K562 (cell line): ENCODE measurements around the gene TPBGL. TPM values are rescaled to one million over a fixed set of nuclear protein-coding genes. Genes with fewer than 3 reads are reported as not detected.

Source experiments
- ATAC-seq: fragments of 200-7000 bp; cut with Tn5 transposase; 3 replicates; pipeline ENCODE4 v1.9.1; 2020; ENCODE audit warnings: moderate library complexity
- BruUV-seq: library from RNA; stranded (reverse); fragments of 400-500 nt; replicated peaks from 2 replicates; lab custom pipeline; 2021; lab: Mats Ljungman, UMichigan
- CTCF ChIA-PET: fragments of 300-600 bp; formaldehyde crosslinking; extraction: SDS; loops from one replicate; lab custom pipeline; 2021; ENCODE audit warnings: low intra/inter-chr PET ratio; lab: Yijun Ruan, JAX
- POLR2A ChIA-PET: fragments of 300-600, 350-650 bp; sonication (Branson Sonifier 250); formaldehyde crosslinking; extraction: SDS; loops from one replicate; lab custom pipeline; 2021; ENCODE audit warnings: antibody characterized with exemption, inconsistent platforms; lab: Yijun Ruan, JAX
- DNase-seq, 4 experiments: peaks; one replicate each; pipeline versions ENCODE4 v3.0.0 to v3.0.0-alpha.2; 2011 to 2018; ENCODE audit warnings: low spot score in 3 of 4, mixed read lengths in 3 of 4; ENCODE audit errors: extremely low read depth in 1 of 4
- FAIRE-seq: peaks from 2 replicates; lab custom pipeline; 2011; peaks lifted over from hg19 to GRCh38; lab: Jason Lieb, UNC
- H2AFZ ChIP-seq: 2 replicates; pipeline ENCODE4 v1.6.0; 2011; ENCODE audit warnings: low read depth, low read length, control low read depth, inconsistent platforms
- H3K27ac ChIP-seq: fragments of 200-600 bp; 3 replicates; pipeline ENCODE4 v1.8.0; 2011; ENCODE audit warnings: low read depth, mild to moderate bottlenecking, control low read depth, inconsistent platforms, low read length, moderate library complexity, mixed read lengths; ENCODE audit errors: extremely low read depth
- H3K27me3 ChIP-seq, 2 experiments: fragments of 300-600 bp in 1 of 2; 2 replicates in 1 of 2; 3 replicates in 1 of 2; pipeline versions ENCODE4 v1.6.0 to v1.8.0; 2011; ENCODE audit warnings: inconsistent platforms in 2 of 2, low read length in 2 of 2, mild to moderate bottlenecking in 1 of 2, mixed read lengths in 1 of 2, moderate library complexity in 1 of 2; ENCODE audit not compliant: control insufficient read depth in 2 of 2, insufficient read depth in 2 of 2
- H3K36me3 ChIP-seq: fragments of 300-600 bp; 3 replicates; pipeline ENCODE4 v1.8.0; 2011; ENCODE audit warnings: mild to moderate bottlenecking, low read length, inconsistent platforms; ENCODE audit not compliant: control insufficient read depth, insufficient read depth
- H3K4me1 ChIP-seq, 2 experiments: fragments of 200-600 bp in 1 of 2; replicated peaks in 1 of 2; 2 replicates in 1 of 2; 3 replicates in 1 of 2; pipeline versions ENCODE4 v1.5.1 to v1.8.0; 2011; ENCODE audit warnings: inconsistent platforms in 2 of 2, low read length in 2 of 2, mild to moderate bottlenecking in 1 of 2, mixed read lengths in 1 of 2, moderate library complexity in 1 of 2; ENCODE audit not compliant: control insufficient read depth in 2 of 2, insufficient read depth in 2 of 2
- H3K4me2 ChIP-seq: 2 replicates; pipeline ENCODE4 v1.6.1; 2011; ENCODE audit warnings: low read length, control low read depth, inconsistent platforms, mixed read lengths; ENCODE audit not compliant: insufficient read depth
- H3K4me3 ChIP-seq: fragments of 200-600 bp; sonication (generic), shearing (Covaris generic); 2 replicates; pipeline ENCODE4 v1.5.1; 2016; ENCODE audit warnings: control low read depth, inconsistent platforms
- H3K79me2 ChIP-seq: fragments of 200-600 bp; 3 replicates; pipeline ENCODE4 v1.8.0; 2011; ENCODE audit warnings: low read length, inconsistent platforms; ENCODE audit not compliant: control insufficient read depth, insufficient read depth
- H3K9ac ChIP-seq, 2 experiments: 2 replicates each; pipeline versions ENCODE4 v1.6.0 to v1.6.1; 2011; ENCODE audit warnings: low read depth in 2 of 2, low read length in 2 of 2, control low read depth in 1 of 2, inconsistent platforms in 1 of 2, mild to moderate bottlenecking in 1 of 2, mixed read lengths in 1 of 2; ENCODE audit not compliant: insufficient read depth in 1 of 2
- H3K9me1 ChIP-seq: one replicate; pipeline ENCODE4 v1.6.0; 2011; ENCODE audit warnings: inconsistent platforms, mild to moderate bottlenecking, low read length, moderate library complexity; ENCODE audit not compliant: control insufficient read depth, insufficient read depth
- H3K9me3 ChIP-seq: replicated peaks from 2 replicates; pipeline ENCODE4 v1.5.1; 2011; ENCODE audit warnings: low read depth, low read length, inconsistent platforms; ENCODE audit not compliant: control insufficient read depth, insufficient read depth
- H4K20me1 ChIP-seq: replicated peaks from 2 replicates; pipeline ENCODE4 v1.6.1; 2011; ENCODE audit warnings: low read length, inconsistent platforms, mixed read lengths; ENCODE audit not compliant: control insufficient read depth, insufficient read depth
- CEBPG ChIP-seq, 3 experiments: fragments of 200-800 bp in 1 of 3; sonication (Bioruptor generic) in 1 of 3; sonication (generic) in 1 of 3; formaldehyde crosslinking in 1 of 3; IDR thresholded peaks in 2 of 3; conservative IDR thresholded peaks in 1 of 3; 2 replicates each; pipeline versions ENCODE4 v1.6.1 to v1.8.0; 2016 to 2022; ENCODE audit warnings: missing compliant biosample characterization in 2 of 3, missing genetic modification characterization in 2 of 3, mild to moderate bottlenecking in 1 of 3, missing genetic modification reagents in 1 of 3
- EZH2 ChIP-seq: IDR thresholded peaks from 2 replicates; pipeline ENCODE4 v1.6.1; 2012; ENCODE audit warnings: low read depth, mild to moderate bottlenecking, inconsistent platforms, low read length, borderline replicate concordance
- HSF4 ChIP-seq: fragments of 250-450 bp; sonication (Bioruptor Pico); IDR thresholded peaks from 2 replicates; pipeline ENCODE4 v2.1.2; 2022; ENCODE audit warnings: mild to moderate bottlenecking, moderate library complexity, borderline replicate concordance
- NRF1 ChIP-seq, 2 experiments: fragments of 450-650 bp; IDR thresholded peaks in 1 of 2; conservative IDR thresholded peaks in 1 of 2; 2 replicates each; pipeline ENCODE4 v1.6.1; 2014; ENCODE audit warnings: mild to moderate bottlenecking in 2 of 2
- POLR2AphosphoS2 ChIP-seq: IDR thresholded peaks from 2 replicates; pipeline ENCODE4 v1.6.1; 2012; ENCODE audit warnings: low read length, improper control_type of control experiment
- POLR2G ChIP-seq: fragments of 200-400 bp; formaldehyde crosslinking; IDR thresholded peaks from 2 replicates; pipeline ENCODE4 v1.6.1; 2017; ENCODE audit warnings: low read depth, mild to moderate bottlenecking, antibody characterized with exemption, low read length, moderate library complexity
- TFE3 ChIP-seq: fragments of 450-650 bp; formaldehyde crosslinking; IDR thresholded peaks from 2 replicates; pipeline ENCODE4 v1.4.0; 2020; ENCODE audit warnings: mild to moderate bottlenecking, mixed read lengths
- WGBS: fragments of 100-300 bp; shearing (Covaris generic); methylation state at CpG from one replicate; pipeline ENCODE4 v1.1.6; 2016; ENCODE audit warnings: low coverage, mixed read lengths; ENCODE audit not compliant: insufficient coverage; ENCODE audit errors: missing lambda C conversion rate; 5-methylcytosine and 5-hydroxymethylcytosine counted together
- in situ Hi-C: fragments of 300-500 bp; cut with MboI; formaldehyde crosslinking; loops from 4 replicates; pipeline ENCODE4 v1.15.0; 2018; ENCODE audit warnings: inconsistent platforms, mixed read lengths
- intact Hi-C: fragments of 100-400 bp; cut with micrococcal nuclease; formaldehyde crosslinking; loops from 2 replicates; pipeline ENCODE4 v1.14.2; 2022
- polyA plus RNA-seq, 8 experiments: library from polyadenylated mRNA; depleted of rRNA in 4 of 8; stranded (reverse) in 5 of 8; unstranded in 3 of 8; fragments of >200 nt; fragmentation: Nextera tagmentation in 2 of 8; fragmentation: Illumina TruSeq in 1 of 8; extraction: Ambion mirVana in 2 of 8; extraction: Trizol in 1 of 8; gene quantifications; 2 replicates each; pipeline versions ENCODE4 v1.2.1 to v1.2.3, GENCODE V29; 2011 to 2014; ENCODE audit warnings: inconsistent platforms in 1 of 8, missing spikeins in 1 of 8
- total RNA-seq, 7 experiments: library from RNA; depleted of rRNA in 6 of 7; stranded (reverse); fragments of >200 nt in 6 of 7; fragmentation: Illumina TruSeq in 2 of 7; extraction: Trizol in 2 of 7; gene quantifications; 2 replicates each; pipeline versions ENCODE4 v1.2.1 to v1.2.3, GENCODE V29; 2011 to 2021; ENCODE audit warnings: low replicate concordance in 1 of 7

TPBGL gene
- total and polyA plus RNA-seq, 9 of the 15 experiments (the other 6 are each of a cell fraction or from before 2014, with no cell fraction given) = 0.04 to 0.11 (median 0.06) TPM; not detected in 6

GRCh38 chr11:75262961-75263852 lies 22.6 kb downstream of the TPBGL start (continued):
- no peak for TF ChIP-seq HSF4
- TF ChIP-seq TFE3 (CRISPR knock-in tag) = no peak

GRCh38 chr11:75263944-75264349 lies 23.4 kb downstream of the TPBGL start:
- Histone ChIP-seq H3K9ac (no peak overlapping the region), H3K4me2 (no peak overlapping the region), H3K4me3 (no peak overlapping the region), H3K9me3 (no peaks in the 10 kb centered on the region), H3K4me1 (peaks cover 0 to 11% of the 10 kb centered on the region in 2 experiments; a peak in 2 of 5 replicates), H3K79me2 (no peaks in the 10 kb centered on the region), H3K27me3 (no peaks in the 10 kb centered on the region), H3K9me1 (peaks cover 6% of the 10 kb centered on the region), H2AFZ (no peak overlapping the region), H3K27ac (no peak overlapping the region), H3K36me3 (peaks cover 19% of the 10 kb centered on the region; the same call in 1 of the 3 replicates), H4K20me1 (peaks cover 11% of the 10 kb centered on the region; the same call in 1 of the 2 replicates)
- no peak for FAIRE-seq
- ATAC-seq = peak; percentile 45
- TF ChIP-seq POLR2AphosphoS2 = 0 out of 2 replicates have a peak, but pooled peaks have one; percentile 35
- peak; percentile 56 to 66 for TF ChIP-seq NRF1 (conservative IDR thresholded peaks at IDR 0.05 in 1 of 2, IDR thresholded peaks at IDR 0.05 in 1 of 2)
- peak; percentile 33; the same call in 1 of the 2 replicates for TF ChIP-seq POLR2G
- no peak for TF ChIP-seq EZH2
- peak; percentile 66; the same call in 1 of the 2 replicates for TF ChIP-seq CEBPG (CRISPR knock-in tag; IDR thresholded peaks at IDR 0.05)
- TF ChIP-seq CEBPG (tag; conservative IDR thresholded peaks at IDR 0.05 in 1 of 2, IDR thresholded peaks at IDR 0.05 in 1 of 2) = peak in 1 of 2 experiments; percentile 41; a peak in 1 of 4 replicates
- intact Hi-C loops = no loop called here
- 59% methylated on average over 4 of the region's 4 CpGs for WGBS
- in situ Hi-C loops = no loop called here
- ChIA-PET POLR2A (interaction anchor here (0.6 to 0.9 kb wide), 2 partner anchors 12 to 16 kb away, joined by 3 read pairs; no protein-coding TSS in a partner anchor), CTCF (no interaction called here)
- BruUV-seq = no TSS peak
- DNase-seq = no peak
